Kidney (tissue), 14 donors: Measurements from ENCODE around the gene MIEF1. TPM values are rescaled to one million over a fixed set of nuclear protein-coding genes. Genes with fewer than 3 reads are reported as not detected.
A peak's percentile ranks its signal among the peaks of the same experiment; 100 is the strongest.
"Not testable (repeated sequence)": the region's sequence is repeated elsewhere in the genome, so short reads cannot be mapped to it uniquely, and the experiment has no call there.

ENCODE experiments used
- DNase-seq, 5 donors: peaks; one replicate each; pipeline ENCODE4 v3.0.0-alpha.2; 2013 to 2020
- FAIRE-seq: peaks from 2 replicates; lab custom pipeline; 2012; peaks lifted over from hg19 to GRCh38; lab: Jason Lieb, UNC
- H3K27ac ChIP-seq, 2 donors: one replicate each; pipeline ENCODE4 v1.7.0; 2013; ENCODE audit warnings: low read depth in 2 of 2, low read length in 2 of 2, inconsistent platforms in 1 of 2
- H3K27me3 ChIP-seq: one replicate; pipeline ENCODE4 v1.7.1; 2013; ENCODE audit warnings: low read length, inconsistent platforms; ENCODE audit not compliant: control insufficient read depth, insufficient read depth
- H3K36me3 ChIP-seq, 3 donors: one replicate each; pipeline versions ENCODE4 v1.7.0 to v1.7.1; 2013; ENCODE audit warnings: low read length in 3 of 3, control low read depth in 1 of 3, inconsistent platforms in 1 of 3; ENCODE audit not compliant: insufficient read depth in 3 of 3, control insufficient read depth in 2 of 3
- H3K4me1 ChIP-seq, 3 donors: one replicate each; pipeline versions ENCODE4 v1.7.0 to v1.7.1; 2013; ENCODE audit warnings: low read length in 3 of 3, inconsistent platforms in 1 of 3, low read depth in 1 of 3; ENCODE audit not compliant: control insufficient read depth in 2 of 3, insufficient read depth in 2 of 3
- H3K4me3 ChIP-seq, 3 donors: one replicate each; pipeline versions ENCODE4 v1.7.0 to v1.8.1; 2013; ENCODE audit warnings: low read length in 3 of 3, control low read depth in 1 of 3, inconsistent platforms in 1 of 3
- H3K9ac ChIP-seq, 3 donors: one replicate each; pipeline versions ENCODE4 v1.7.0 to v1.7.1; 2013; ENCODE audit warnings: low read length in 3 of 3, control low read depth in 1 of 3, inconsistent platforms in 1 of 3
- H3K9me3 ChIP-seq, 3 donors: one replicate each; pipeline versions ENCODE4 v1.7.0 to v1.7.1; 2013; ENCODE audit warnings: low read length in 3 of 3, control low read depth in 1 of 3, inconsistent platforms in 1 of 3; ENCODE audit not compliant: control insufficient read depth in 2 of 3, insufficient read depth in 1 of 3
- intact Hi-C: fragments of 100-400 bp; cut with DNase I; formaldehyde crosslinking; loops from one replicate; pipeline ENCODE4 v1.11.1; 2022
- polyA plus RNA-seq: library from polyadenylated mRNA; stranded (reverse); fragments of 350-450 nt; fragmentation: Illumina TruSeq; extraction: RNeasy Lipid Tissue Mini Kit (QIAGEN cat#74804); gene quantifications from one replicate; pipeline ENCODE4 v1.2.3, GENCODE V29; 2014; ENCODE audit warnings: low read depth, low replicate concordance; ENCODE audit not compliant: insufficient read depth
- total RNA-seq: library from RNA; stranded (reverse); fragmentation: NEBNext Ultra II Directional; extraction: Animal tissue kit (Norgen Biotek cat#: 25700); gene quantifications from one replicate; pipeline ENCODE4 v1.2.1, GENCODE V29; 2021
- TF ChIP-seq, protein P1 (sequence below): IDR thresholded peaks from 3 replicates; pipeline ENCODE4 v1.5.1; 2012; ENCODE audit warnings: mild to moderate bottlenecking, moderate library complexity, borderline replicate concordance; ENCODE audit not compliant: insufficient read depth; ENCODE audit errors: extremely low read depth
- donor health status: control.
- donor health status: control.
- donor health status: control.
- donor health status: control.
- donor health status: control.
- donor health status: DM: yes; HTN: yes; CAD: no.
- donor health status: Normal renal cell carcinoma (clear cell type).

MIEF1 gene
- total and polyA plus RNA-seq, 2 donors from 2014 or later, result 13.0 to 27.9 TPM

- intact Hi-C loops, result no loop called here
- H3K4me1 ChIP-seq, result peaks cover 0 to 23% (median 20%) of the 10 kb centered on the region in 3 donors
- peak overlapping the region; percentile 26 to 92 (median 77) for H3K4me3 ChIP-seq
- peaks cover 10 to 27% (median 27%) of the 10 kb centered on the region in 3 donors for H3K36me3 ChIP-seq
- no peaks in the 10 kb centered on the region for H3K9me3 ChIP-seq
- TF ChIP-seq, protein P1, sequence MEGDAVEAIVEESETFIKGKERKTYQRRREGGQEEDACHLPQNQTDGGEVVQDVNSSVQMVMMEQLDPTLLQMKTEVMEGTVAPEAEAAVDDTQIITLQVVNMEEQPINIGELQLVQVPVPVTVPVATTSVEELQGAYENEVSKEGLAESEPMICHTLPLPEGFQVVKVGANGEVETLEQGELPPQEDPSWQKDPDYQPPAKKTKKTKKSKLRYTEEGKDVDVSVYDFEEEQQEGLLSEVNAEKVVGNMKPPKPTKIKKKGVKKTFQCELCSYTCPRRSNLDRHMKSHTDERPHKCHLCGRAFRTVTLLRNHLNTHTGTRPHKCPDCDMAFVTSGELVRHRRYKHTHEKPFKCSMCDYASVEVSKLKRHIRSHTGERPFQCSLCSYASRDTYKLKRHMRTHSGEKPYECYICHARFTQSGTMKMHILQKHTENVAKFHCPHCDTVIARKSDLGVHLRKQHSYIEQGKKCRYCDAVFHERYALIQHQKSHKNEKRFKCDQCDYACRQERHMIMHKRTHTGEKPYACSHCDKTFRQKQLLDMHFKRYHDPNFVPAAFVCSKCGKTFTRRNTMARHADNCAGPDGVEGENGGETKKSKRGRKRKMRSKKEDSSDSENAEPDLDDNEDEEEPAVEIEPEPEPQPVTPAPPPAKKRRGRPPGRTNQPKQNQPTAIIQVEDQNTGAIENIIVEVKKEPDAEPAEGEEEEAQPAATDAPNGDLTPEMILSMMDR, result no peak
- no peak overlapping the region for H3K27ac ChIP-seq
- H3K27me3 ChIP-seq, result no peaks in the 10 kb centered on the region
- FAIRE-seq, result no peak
- DNase-seq, result peak in 1 of 5 donors; percentile 20
- peak overlapping the region in 2 of 3 donors; percentile 71 to 72 for H3K9ac ChIP-seq
These were observed 1.5 kb downstream of the MIEF1 start for GRCh38 chr22:39503630-39504029.

DNA sequence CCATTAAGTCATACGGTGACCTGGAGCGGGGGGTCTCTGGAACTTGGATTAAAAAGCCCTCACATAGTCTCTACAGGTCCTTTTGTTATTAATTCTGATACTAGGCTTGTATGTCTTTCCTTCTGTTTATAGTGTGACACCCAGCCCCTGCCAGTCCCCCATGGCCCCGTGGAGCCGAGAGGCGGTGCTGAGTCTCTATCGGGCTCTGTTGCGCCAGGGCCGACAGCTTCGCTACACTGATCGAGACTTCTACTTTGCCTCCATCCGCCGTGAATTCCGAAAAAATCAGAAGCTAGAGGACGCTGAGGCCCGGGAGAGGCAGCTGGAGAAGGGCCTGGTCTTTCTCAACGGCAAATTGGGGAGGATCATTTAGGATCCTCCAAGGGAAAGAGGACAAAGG, 2.0 kb downstream of the MIEF1 start:
- DNase-seq, result peak in 1 of 5 donors; percentile 51
- no peaks in the 10 kb centered on the region for H3K9me3 ChIP-seq
- no peak for FAIRE-seq
- no peak overlapping the region for H3K9ac ChIP-seq
- H3K4me1 ChIP-seq, result peaks cover 0 to 23% (median 20%) of the 10 kb centered on the region in 3 donors
- peak overlapping the region in 1 of 3 donors; percentile 77 for H3K4me3 ChIP-seq
- intact Hi-C loops, result no loop called here
- H3K27me3 ChIP-seq, result no peaks in the 10 kb centered on the region
- TF ChIP-seq, protein P1, result no peak
- no peak overlapping the region for H3K27ac ChIP-seq
- H3K36me3 ChIP-seq, result peaks cover 10 to 28% (median 28%) of the 10 kb centered on the region in 3 donors

DNA sequence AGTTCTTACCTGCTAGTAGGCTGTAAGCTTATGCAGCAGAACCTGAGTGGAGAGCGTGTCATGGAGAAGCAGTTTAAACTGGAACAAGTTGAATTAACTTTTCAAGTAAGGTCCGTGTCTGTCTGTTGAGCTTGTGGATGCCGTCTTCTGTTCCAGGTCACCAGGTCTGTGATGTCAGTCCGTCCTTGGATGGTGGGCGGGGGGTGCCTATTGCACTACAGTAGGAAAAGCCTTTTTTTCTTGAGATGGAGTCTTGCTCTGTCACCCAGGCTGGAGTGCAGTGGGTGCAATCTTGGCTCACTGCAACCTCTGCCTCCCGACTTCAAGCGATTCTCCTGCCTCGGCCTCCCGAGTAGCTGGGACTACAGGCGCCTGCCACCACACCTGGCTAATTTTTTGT, 4.9 kb downstream of the MIEF1 start:
- H3K9me3 ChIP-seq, H3K27me3 ChIP-seq, H3K4me1 ChIP-seq, intact Hi-C loops, H3K9ac ChIP-seq, H3K4me3 ChIP-seq, FAIRE-seq, H3K27ac ChIP-seq, DNase-seq: not testable (repeated sequence)
- peaks cover 15 to 51% (median 46%) of the 10 kb centered on the region in 3 donors for H3K36me3 ChIP-seq

DNA sequence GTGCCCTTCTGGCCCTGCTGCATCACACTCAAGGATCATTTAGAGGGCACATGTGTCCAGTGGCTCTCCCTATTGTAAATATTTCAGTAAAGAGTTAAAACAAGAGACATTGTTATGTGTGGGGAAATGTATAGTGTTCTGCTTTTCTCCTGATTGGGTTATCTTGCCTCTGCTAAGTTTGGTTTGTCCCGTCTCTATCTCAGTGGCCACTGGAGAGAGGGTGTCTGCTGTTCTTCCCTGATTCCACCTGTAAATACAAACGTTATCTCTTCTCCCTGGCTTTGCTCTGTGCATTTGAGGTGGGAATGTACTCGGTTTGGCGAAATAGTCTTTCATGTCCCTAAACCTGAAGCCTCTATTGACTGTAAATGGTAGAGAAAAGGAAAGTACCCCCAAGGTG, 6.3 kb downstream of the MIEF1 start:
- Histone ChIP-seq H3K9ac (no peak overlapping the region), H3K27ac (no peak overlapping the region), H3K27me3 (no peaks in the 10 kb centered on the region), H3K9me3 (no peaks in the 10 kb centered on the region), H3K4me3 (no peak overlapping the region), H3K36me3 (peaks cover 15 to 55% (median 52%) of the 10 kb centered on the region in 3 donors), H3K4me1 (peaks cover 0 to 5% (median 4%) of the 10 kb centered on the region in 3 donors)
- FAIRE-seq (no peak), DNase-seq (no peak)
- intact Hi-C loops, result no loop called here
- TF ChIP-seq, protein P1, result no peak
